NCI-H2107 treated with DMSO at 0.1 percent for 48 hours (cell line): ENCODE results near the gene FER.
"Not testable (repeated sequence)": the region's sequence is repeated elsewhere in the genome, so short reads cannot be mapped to it uniquely, and the experiment has no call there.

Experiments
- DNase-seq: peaks from one replicate; lab custom pipeline; 2025; ENCODE audit not compliant: unreplicated experiment; lab: John Stamatoyannopoulos, UW

The FER gene

DNA sequence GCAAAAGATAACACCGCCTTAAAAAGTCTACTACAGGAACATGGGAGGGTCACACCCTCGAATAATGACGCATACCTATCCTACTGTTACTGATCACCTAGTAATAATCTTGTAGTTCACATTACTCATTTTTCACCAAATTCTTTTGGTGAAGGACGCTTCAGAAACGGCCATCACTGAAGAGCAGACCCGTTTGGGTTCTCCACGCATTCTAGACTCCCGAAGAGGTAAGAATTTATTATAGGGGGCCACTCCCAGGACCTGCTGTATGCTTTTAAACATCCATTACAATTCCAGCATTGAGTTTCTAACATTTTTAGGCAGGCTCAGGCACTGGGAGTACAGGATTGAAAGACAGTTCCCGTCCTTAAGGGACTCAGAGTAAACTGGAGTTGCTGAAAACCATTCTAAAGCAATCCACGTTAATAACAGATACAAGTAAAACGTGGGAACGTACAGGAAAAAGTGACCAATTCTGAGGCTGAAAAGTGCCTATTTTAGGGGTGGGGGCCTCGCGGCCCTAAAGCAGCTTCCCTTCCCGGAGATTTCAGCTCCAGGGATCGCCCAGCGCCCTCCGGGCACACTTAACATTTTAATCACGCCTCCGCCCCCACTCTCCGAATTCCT lies at the start of gene FER:
Gene FER, plus strand, starts transcription at position 124 of the 627 bp plus-strand sequence. CDS start 50,286 bp downstream, outside the sequence.
- DNase-seq: no peak

DNA sequence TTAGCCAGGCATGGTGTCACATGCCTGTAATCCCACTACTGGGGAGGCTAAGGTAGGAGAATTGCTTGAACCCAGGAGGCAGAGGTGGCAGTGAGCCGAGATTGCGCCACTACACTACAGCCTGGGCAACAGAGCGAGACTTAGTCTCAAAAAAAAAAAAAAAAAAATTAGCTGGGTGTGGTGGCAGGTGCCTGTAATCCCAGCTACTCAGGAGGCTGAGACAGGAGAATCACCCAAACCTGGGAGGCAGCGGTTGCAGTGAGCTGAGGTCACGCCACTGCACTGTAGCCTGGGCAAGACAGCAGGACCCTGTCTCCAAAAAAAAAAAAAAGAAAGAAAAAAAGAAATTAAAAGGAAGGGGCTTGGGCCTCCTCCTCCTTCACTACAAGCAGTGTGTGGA lies 47.3 kb upstream of the FER start:
- not testable (repeated sequence) for DNase-seq

DNA sequence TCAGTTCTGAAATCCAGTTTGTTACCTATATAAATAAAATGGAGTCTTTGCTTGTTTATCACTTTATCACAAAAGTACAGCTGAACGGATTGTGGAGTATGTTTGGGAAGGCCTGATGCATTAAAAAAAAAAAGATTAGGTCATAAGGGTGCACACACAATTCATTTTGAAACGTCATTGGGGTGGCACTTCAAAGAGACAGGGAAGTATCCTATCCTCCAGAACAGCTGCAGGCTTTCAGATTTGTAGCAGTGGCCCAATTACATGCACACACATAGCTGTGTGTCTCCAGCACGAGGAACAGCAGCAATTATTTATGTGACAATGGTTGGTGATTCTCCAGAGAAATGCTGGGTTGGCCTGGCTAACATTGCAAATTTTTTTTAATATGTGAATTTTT lies 46.8 kb upstream of the FER start:
- peak; percentile 32 for DNase-seq

DNA sequence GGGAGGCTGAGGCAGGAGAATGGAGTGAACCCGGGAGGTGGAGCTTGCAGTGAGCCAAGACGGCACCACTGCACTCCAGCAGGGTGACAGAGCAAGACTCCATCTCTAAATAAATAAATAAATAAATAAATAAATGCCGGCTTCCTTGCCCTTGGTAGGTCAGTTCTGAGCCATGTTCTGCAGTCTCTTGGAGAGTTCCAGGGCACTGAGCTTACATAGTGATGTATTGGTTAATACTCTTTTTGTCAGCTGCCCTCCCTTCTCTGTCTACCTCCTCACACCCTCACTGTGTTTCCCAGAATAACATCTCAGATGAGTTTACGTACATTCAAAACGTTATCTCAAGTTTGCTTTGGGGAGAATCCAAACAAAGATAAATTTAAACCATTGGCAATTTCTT lies 45.2 kb upstream of the FER start:
- DNase-seq: no peak

DNA sequence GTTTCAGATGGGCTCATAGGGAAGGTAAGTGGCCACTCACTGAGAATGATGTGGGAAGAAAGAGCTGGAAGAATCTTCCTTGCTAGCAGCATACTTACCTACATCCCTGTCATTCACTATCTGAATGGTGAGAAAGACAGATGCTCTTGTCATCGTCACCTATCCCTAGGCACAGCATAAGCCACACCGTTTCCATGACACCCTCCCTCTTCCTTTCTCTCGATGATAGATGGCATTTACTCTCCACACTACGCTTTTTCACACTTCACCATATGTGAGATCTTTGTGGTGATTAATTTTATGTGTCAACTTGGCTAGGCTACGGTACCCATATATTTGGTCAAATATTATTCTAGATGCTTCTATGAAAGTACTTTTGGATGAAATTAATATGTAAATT lies 44.4 kb upstream of the FER start:
- DNase-seq: no peak

DNA sequence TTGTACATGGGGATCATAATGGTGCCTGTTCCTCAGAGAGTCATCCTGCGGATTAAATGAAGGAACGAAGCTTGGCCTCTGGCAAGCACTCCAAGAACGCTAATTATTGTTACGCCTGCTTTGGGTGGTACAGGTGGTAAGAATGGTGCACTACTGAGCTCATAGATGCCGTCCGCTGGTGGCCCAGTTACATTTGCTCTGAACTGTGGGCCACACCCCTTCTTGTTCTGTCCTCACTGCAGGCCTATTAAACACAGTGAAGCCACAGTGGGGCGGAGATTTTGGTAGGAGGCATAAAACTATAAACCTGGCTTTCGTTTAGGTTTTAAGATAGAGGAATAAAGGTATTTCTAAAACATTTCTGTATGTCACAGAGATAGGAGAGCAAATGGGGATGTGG lies 40.6 kb upstream of the FER start:
- DNase-seq: no peak

DNA sequence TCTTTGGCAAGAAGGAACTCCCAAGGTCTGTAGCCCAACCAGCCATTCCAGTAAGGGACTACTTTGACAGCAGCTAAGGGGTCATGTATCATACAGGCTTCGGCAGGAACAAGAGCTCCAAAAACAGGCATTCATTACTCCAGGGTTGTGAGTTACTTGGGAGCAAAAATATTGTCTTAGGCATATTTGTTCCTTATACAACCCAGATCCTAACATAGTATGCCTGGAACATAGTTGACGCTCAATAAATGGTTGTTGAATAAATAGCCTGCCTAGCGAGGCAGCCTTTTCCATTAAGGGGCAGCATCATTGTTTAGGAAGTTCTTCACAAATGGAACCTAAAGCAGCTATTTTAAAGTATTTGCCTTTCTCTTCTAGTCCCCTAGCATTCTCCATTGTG lies 35.8 kb upstream of the FER start:
- DNase-seq: no peak

DNA sequence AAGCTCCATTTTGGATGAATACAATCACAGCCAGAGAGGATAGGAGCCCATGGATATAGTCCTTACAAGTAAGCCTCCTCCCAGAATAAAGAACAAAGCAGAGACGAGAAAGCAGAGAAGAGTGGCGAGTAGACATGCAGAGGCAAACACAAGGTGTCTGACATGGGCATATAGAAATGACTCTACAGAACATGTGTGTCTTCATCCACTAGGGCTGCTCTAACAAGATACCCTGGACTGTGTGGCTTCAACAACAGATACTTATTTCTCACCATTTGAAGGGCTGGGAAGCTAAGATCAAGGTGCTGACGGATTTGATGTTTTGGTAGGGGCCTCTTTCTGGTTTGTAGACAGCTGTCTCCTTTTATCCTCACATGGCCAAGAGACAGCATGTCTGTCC lies 32.3 kb upstream of the FER start:
- no peak for DNase-seq

DNA sequence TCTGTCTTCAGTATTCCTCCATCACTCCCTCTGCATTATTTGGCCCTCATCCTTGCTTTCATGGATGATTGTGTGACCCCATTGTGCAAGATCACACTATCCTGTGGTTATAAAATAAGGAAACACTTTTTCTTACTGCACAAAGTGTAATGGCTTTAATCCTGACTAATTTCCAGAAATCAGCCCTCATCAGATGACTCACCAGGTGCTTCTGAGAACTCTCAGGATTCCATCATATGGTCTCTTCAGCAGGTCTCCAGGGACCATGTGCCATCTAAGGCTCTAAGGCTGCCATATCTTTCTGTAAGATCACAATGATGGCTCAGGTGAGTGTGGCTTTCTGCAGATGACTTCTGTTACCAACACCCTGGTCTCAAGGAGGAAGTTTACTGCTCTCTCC lies 27.3 kb upstream of the FER start:
- DNase-seq: no peak

DNA sequence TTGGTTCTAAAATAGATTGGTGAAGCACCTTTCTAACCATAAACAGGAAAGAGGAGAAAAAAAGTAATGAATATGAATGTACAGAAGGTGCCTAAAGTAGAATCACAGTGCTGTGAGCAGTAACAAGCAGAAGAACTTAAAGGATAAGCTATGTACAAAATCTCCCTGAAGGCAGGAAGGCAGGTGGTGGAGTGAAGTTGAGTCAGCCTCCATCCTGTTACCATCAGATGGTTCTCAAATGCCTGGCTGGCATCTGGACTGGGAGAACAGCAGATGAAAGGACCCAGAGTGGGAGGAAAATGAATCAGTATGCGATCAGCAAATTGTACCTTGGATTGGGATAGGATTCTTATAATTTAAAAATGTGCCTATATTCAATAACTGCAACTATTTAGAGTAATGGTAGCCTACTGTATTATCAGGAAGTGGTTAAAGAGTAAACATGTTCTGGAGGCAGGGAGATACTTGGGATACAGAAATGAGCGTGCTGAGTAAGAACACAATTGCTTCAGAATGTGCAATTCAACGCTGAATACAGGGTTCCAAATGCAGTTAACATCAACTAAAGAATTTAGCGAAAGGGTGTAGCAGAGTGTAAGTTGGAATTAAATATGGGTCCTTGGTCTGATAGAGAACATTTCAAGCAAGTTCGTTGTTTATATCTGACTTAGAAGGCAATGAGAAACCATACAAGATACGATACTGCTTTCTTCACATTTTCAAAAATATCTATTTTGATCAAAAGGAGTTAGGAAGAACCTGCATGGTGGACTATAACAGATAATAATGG lies 21.1 kb upstream of the FER start:
- DNase-seq: no peak

DNA sequence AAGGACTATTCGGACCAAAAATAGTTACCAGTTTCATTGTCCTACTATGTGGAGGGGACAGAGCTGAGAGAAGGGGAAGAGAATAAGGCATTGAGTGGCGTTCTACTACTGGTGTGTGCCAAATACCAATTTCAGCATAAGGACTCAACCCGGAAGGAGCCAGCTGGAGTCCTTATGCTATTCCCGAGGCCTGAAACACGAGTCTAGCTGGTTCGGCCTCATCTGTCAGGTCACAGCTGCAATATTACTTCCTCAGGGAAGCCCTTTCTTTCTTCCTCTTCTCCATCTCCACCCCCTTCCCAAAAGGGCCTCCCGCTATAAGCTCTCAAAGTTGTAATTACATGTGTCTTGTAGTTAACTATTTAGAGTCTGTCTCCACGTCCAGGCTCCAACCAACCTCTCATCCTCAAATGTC lies 20.5 kb upstream of the FER start:
- DNase-seq: peak; percentile 3

DNA sequence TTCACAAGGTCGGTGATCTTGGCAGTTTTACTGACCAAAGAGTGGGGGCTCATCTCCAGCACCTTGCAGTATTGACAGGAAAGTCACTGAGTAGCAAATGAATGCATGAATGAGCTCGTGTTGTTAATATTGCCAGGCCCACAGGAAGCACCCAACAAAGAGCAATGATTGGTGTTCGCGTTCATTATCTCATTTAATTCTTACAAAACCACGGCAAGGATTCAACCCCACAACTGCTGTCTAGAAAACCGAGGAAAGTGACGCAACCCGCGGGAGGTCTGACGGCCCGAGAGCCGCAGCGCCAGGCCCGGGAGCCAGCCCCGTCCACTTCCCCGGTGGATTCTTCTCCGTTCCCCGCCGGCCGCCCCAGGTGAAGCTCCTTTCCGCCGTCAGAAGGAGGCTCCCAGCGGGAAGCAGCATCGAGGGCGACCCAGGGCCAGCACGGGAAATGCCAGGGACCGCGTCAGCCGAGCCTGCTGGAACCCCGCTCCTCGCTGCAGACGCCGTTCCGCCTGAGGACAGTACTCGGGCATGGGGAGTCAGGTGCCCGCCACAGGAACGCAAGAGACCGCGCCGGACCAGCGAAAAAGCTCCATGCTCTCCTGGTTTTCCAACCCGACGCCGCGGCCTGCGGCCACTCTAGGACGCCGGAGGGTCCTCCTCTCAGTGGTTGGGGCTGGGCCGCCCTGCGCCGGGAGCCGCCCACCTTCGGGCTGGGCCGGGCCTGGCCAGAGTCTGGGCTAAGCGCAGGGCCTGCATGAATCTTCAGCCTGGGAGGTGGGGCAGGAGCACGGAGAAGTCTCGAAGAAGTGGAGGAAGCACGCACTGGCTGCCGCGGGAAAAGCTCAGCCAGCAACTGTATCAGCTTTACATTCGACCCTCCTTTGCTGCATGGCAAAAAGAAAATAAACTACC lies 19.8 kb upstream of the FER start:
- DNase-seq: peak; percentile 48

DNA sequence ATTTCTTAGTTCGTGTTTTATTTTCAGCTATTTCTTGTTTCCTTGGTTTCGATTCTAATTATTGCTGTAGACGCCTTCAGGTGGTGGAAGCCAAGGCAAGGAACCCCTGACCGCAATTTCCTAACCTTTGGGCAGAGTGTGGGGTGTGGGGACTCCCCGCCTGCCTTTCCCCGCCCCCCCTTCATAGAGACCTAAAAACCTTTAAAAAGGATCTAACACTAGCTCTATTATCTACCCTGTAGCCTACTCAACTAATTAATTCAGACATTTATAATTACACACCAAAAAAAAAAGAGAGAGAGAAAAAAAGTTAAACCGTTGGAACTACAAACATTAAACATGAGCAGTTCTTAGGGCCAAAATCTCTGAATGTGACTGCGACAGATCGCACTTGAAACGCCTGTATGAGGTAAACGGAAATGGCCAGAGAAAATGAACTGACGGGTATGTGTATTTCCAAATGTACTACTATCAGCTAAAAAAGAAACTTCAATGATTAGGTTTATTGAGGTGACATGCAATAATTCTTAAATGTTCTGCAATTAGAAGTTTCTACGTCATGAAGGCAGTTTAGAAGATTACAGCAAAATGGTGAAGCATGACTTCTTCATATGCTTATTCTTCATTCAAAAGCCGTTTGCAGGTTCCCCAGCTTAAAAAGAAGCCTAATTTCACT lies 19.0 kb upstream of the FER start:
- no peak for DNase-seq

DNA sequence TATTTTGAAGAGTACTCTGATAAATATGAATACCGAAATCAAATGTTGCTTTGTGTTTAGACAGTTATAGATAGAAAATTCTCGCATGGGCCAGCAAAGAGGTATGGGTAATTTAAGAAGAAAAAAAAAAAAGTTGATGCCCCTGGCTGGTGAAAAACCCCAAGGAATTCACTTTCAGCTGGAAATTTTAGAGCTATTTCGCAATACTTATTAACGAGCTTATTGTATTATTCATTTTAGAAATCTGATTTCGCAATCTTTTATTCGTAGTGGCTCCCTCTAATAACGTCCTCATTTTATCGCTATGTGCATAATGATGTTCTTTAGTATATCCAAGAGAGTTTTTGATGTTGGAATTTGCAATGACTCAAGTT lies 18.5 kb upstream of the FER start:
- DNase-seq: no peak

DNA sequence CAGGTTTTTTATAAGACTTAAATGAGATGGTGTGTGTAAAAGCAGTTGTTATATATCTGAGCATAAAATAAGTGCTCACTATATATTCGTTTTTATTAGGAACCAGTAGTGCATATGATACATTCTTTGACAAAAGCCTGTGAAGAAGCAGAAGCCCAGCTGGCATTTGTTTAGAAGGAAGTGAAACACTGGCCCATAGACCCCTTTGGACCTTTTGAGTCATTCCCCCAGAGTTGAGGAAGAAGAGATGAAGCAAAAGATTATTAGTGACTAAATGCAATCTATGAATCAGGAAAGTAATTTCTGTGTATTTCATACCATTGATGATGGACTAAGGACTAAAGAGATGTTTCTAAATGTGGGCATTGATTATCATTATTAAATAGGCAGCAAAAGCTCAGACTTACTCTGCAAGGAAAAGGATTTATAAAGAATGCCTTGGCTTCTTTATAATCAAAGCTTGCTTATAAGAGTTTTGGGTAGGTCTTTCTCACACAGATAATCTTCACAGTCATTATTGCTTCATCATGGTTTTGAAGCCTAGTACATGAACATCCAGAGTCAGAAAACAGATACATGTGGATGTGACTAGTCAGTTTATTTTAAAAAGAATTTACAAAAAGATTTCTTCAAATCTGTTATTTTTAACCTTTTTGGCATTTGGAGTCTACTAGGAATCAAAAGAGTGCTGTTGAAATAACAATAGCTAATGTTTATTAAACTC lies 16.9 kb upstream of the FER start:
- DNase-seq: no peak

DNA sequence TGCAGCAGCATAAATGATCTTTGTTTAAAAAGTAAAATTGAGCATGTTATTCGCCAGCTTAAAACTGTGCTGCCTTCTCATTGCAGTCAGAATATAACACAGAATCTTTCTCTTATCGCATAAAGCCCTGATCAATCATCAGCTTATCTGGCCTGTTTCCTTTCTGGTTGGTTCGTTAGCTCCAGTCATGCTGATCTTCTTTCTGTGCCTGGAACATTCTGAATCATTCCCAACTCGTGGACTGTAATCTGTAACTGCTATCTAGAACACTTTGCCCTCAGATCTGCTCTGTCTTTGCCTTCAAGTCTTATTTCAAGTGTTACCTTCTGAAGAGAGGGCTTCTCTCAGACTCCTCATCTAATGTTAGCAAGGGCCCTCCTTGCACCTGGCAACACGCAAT lies 11.9 kb upstream of the FER start:
- DNase-seq: no peak

DNA sequence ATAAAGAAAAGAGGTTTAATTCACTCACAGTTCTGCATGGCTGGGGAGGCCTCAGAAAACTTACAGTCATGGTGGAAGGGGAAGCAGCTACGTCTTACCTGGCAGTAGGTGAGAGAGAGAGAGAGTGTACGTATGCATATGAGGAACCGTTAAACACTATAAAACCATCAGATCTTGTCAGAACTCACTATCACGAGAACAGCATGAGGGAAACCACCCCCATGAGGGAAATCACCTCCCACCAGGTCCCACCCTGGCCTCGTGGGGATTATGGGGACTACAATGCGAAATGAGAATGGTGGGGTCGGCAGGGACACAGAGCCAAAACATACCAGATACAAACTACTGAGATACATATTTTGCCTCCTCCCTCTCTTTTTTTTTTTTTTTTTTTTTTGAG lies 10.8 kb upstream of the FER start:
- DNase-seq: no peak

DNA sequence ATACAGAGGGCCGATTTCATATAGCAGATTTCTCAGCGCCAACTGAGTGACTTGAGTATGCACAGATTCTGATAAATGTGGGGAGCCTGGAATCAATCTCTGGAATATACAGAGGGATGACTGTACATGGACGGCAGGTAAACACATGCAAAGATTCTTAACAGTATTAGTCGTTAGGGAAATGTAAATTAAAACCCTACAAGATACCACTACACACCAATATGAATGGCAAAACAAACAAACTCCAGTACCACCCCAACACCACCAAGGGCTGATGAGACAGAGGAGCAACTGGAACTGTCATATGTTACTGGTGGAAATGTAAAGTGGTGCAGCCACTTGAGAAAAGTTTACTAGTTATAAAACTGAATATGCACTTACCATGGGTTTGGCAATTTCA lies 8.3 kb upstream of the FER start:
- DNase-seq: no peak

DNA sequence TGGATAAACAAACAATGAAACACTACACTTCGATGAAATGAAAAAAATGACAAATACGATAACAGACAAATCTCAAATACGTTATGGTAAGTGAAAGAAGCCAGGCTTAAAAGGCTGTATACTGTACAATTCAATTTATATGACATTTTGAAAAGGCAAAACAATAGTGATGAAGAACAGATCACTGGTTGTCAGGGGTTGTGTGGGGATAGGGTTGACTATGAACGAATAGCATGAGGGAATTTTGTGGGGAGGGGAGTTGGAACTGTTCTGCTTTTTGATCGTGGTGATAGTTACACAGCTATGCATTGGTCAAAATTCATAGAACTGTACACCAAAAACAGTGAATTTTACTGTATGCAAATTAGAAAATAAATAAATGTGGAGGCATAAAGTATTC lies 7.8 kb upstream of the FER start:
- no peak for DNase-seq

DNA sequence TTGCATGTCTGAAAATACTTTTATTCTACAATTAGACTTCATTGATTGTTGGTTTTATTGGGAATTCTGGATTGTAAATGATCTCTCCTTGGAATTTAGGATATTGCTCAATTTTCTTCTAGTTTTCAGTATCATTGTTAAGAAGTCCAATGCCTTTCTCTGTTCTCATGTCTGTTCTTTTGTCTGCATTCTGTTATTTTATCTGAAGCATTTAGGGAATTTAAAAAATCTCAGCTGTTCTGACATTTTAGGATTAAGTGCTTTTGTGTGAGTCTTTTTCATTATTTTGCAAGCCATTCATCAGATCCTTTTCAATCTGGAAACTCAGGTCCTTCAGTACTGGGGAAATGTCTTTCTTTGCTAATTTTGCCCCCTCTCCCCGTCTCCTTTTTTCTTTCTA lies 4.4 kb upstream of the FER start:
- DNase-seq: no peak

DNA sequence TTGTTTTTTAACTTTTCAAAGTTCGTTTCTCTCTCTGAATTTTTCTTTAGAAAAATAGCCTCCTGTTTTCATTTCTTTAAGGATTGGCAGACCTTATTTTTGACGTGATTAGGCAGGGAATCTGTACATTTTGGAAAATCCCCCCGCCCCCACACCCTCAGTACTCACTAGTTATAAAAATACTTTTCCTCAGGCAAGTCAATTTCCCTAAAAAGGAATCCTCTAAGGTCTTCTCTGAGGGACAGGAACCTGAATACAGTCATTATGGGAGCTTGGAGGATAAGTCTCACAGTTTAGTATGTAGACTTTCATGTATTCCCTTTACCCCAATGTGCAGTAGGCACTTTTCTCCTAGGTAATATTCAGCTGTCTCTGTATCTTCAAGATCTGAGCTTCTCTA lies 3.9 kb upstream of the FER start:
- DNase-seq: no peak
